HEK293 (cell line): ENCODE measurements around the gene SLC16A13.

Experiments used
- CTCF ChIA-PET: fragments of 350-600 bp; formaldehyde crosslinking; extraction: SDS; loops from one replicate; lab custom pipeline; 2021; ENCODE audit warnings: antibody characterized with exemption; lab: Yijun Ruan, JAX
- POLR2A ChIA-PET: fragments of 300-600 bp; formaldehyde crosslinking; extraction: SDS; loops from one replicate; lab custom pipeline; 2020; ENCODE audit warnings: antibody characterized with exemption, inconsistent platforms; lab: Yijun Ruan, JAX
- H3K27ac ChIP-seq: fragments of 200-500 bp; sonication (Bioruptor generic); 2 replicates; pipeline ENCODE4 v1.5.1; 2014; ENCODE audit warnings: low read depth, low read length, control low read depth, inconsistent platforms; ENCODE audit errors: extremely low read depth
- H3K36me3 ChIP-seq, 2 experiments: fragments of 200-500 bp in 1 of 2; sonication (Bioruptor generic) in 1 of 2; 1 replicate in 1 of 2; 2 replicates in 1 of 2; pipeline ENCODE4 v1.5.1; 2014 to 2017; ENCODE audit warnings: inconsistent platforms in 2 of 2, low read length in 2 of 2; ENCODE audit not compliant: control insufficient read depth in 2 of 2, insufficient read depth in 1 of 2
- H3K4me1 ChIP-seq: fragments of 200-500 bp; sonication (Bioruptor generic); 2 replicates; pipeline ENCODE4 v1.5.1; 2014; ENCODE audit warnings: mild to moderate bottlenecking, low read length, inconsistent platforms; ENCODE audit not compliant: control insufficient read depth, insufficient read depth
- H3K4me3 ChIP-seq: 2 replicates; pipeline ENCODE4 v1.5.1; 2011; ENCODE audit warnings: low read depth, mild to moderate bottlenecking, control low read depth, low read length, moderate library complexity
- H3K9me3 ChIP-seq: fragments of 200-500 bp; sonication (Bioruptor generic); 2 replicates; pipeline ENCODE4 v1.5.1; 2014; ENCODE audit warnings: low read depth, low read length, inconsistent platforms; ENCODE audit not compliant: control insufficient read depth, insufficient read depth
- HOXD13 ChIP-seq: sonication (generic); formaldehyde crosslinking; IDR thresholded peaks from 2 replicates; pipeline ENCODE4 v1.8.0; 2022; ENCODE audit warnings: missing genetic modification reagents, borderline replicate concordance
- KLF10 ChIP-seq: fragments of 450-650 bp; IDR thresholded peaks from 2 replicates; pipeline ENCODE4 v1.5.1; 2018; ENCODE audit warnings: missing biosample characterization, mild to moderate bottlenecking, missing genetic modification characterization
- MZF1 ChIP-seq: fragments of 450-650 bp; formaldehyde crosslinking; IDR thresholded peaks from 2 replicates; pipeline ENCODE4 v1.5.1; 2017; ENCODE audit warnings: missing biosample characterization, missing genetic modification characterization, borderline replicate concordance
- PRDM2 ChIP-seq: fragments of 450-650 bp; formaldehyde crosslinking; IDR thresholded peaks from 2 replicates; pipeline ENCODE4 v1.5.1; 2016; ENCODE audit warnings: missing biosample characterization, missing genetic modification characterization, borderline replicate concordance
- ZBTB10 ChIP-seq: fragments of 450-650 bp; formaldehyde crosslinking; IDR thresholded peaks from 2 replicates; pipeline ENCODE4 v1.5.1; 2016; ENCODE audit warnings: missing biosample characterization, missing genetic modification characterization
- ZBTB48 ChIP-seq: fragments of 450-650 bp; formaldehyde crosslinking; IDR thresholded peaks from 2 replicates; pipeline ENCODE4 v1.5.1; 2016; ENCODE audit warnings: missing biosample characterization, missing genetic modification characterization
- ZNF10 ChIP-seq: fragments of 450-650 bp; formaldehyde crosslinking; IDR thresholded peaks from 2 replicates; pipeline ENCODE4 v1.5.1; 2017; ENCODE audit warnings: missing biosample characterization, missing genetic modification characterization
- ZNF121 ChIP-seq: fragments of 450-650 bp; formaldehyde crosslinking; IDR thresholded peaks from 2 replicates; pipeline ENCODE4 v1.5.1; 2016; ENCODE audit warnings: missing biosample characterization, missing genetic modification characterization
- ZNF133 ChIP-seq: fragments of 450-650 bp; formaldehyde crosslinking; IDR thresholded peaks from 2 replicates; pipeline ENCODE4 v1.5.1; 2016; ENCODE audit warnings: missing biosample characterization, missing genetic modification characterization
- ZNF214 ChIP-seq: fragments of 450-650 bp; formaldehyde crosslinking; IDR thresholded peaks from 2 replicates; pipeline ENCODE4 v1.5.1; 2017; ENCODE audit warnings: missing biosample characterization, mild to moderate bottlenecking, missing genetic modification characterization, borderline replicate concordance
- ZNF248 ChIP-seq: fragments of 450-650 bp; formaldehyde crosslinking; IDR thresholded peaks from 2 replicates; pipeline ENCODE4 v1.5.1; 2017; ENCODE audit warnings: missing biosample characterization, missing genetic modification characterization
- ZNF513 ChIP-seq: fragments of 450-650 bp; IDR thresholded peaks from 2 replicates; pipeline ENCODE4 v1.5.1; 2018; ENCODE audit warnings: missing biosample characterization, missing genetic modification characterization
- ZNF548 ChIP-seq: fragments of 450-650 bp; formaldehyde crosslinking; IDR thresholded peaks from 2 replicates; pipeline ENCODE4 v1.5.1; 2016; ENCODE audit warnings: missing biosample characterization, missing genetic modification characterization
- ZNF555 ChIP-seq: fragments of 450-650 bp; formaldehyde crosslinking; conservative IDR thresholded peaks from 2 replicates; pipeline ENCODE4 v1.5.1; 2017; ENCODE audit warnings: missing biosample characterization, mild to moderate bottlenecking, missing genetic modification characterization, inconsistent platforms
- ZNF558 ChIP-seq: fragments of 450-650 bp; formaldehyde crosslinking; IDR thresholded peaks from 2 replicates; pipeline ENCODE4 v1.5.1; 2016; ENCODE audit warnings: missing biosample characterization, missing genetic modification characterization
- ZNF626 ChIP-seq: fragments of 450-650 bp; sonication (Bioruptor Pico); formaldehyde crosslinking; IDR thresholded peaks from 2 replicates; pipeline ENCODE4 v1.5.1; 2018; ENCODE audit warnings: missing biosample characterization, missing genetic modification characterization, inconsistent platforms
- ZNF629 ChIP-seq: fragments of 450-650 bp; formaldehyde crosslinking; IDR thresholded peaks from 2 replicates; pipeline ENCODE4 v1.5.1; 2017; ENCODE audit warnings: missing biosample characterization, missing genetic modification characterization
- ZNF76 ChIP-seq: fragments of 450-650 bp; formaldehyde crosslinking; IDR thresholded peaks from 2 replicates; pipeline ENCODE4; 2016; ENCODE audit warnings: low read depth, missing biosample characterization, missing genetic modification characterization, borderline replicate concordance
- ZNF791 ChIP-seq: fragments of 450-650 bp; formaldehyde crosslinking; IDR thresholded peaks from 2 replicates; pipeline ENCODE4 v1.5.1; 2016; ENCODE audit warnings: missing biosample characterization, missing genetic modification characterization
- ZSCAN16 ChIP-seq: fragments of 450-650 bp; formaldehyde crosslinking; IDR thresholded peaks from 2 replicates; pipeline ENCODE4 v1.5.1; 2016; ENCODE audit warnings: missing biosample characterization, missing genetic modification characterization
- ZSCAN30 ChIP-seq: fragments of 450-650 bp; IDR thresholded peaks from 2 replicates; pipeline ENCODE4 v1.5.1; 2018; ENCODE audit warnings: missing biosample characterization, mild to moderate bottlenecking, missing genetic modification characterization, moderate library complexity
- ZSCAN5A ChIP-seq: fragments of 450-650 bp; formaldehyde crosslinking; IDR thresholded peaks from 2 replicates; pipeline ENCODE4 v1.5.1; 2016; ENCODE audit warnings: missing biosample characterization, missing genetic modification characterization

SLC16A13 gene

GRCh38 chr17:7078711-7079110, 42.9 kb downstream of the SLC16A13 start (continued):
- no peak for TF ChIP-seq PRDM2
- TF ChIP-seq ZBTB10 (tag by site-specific recombination) = no peak
- no peak for TF ChIP-seq ZNF248
- no peak for TF ChIP-seq KLF10
- no peak for TF ChIP-seq ZNF214 (tag by site-specific recombination)
- no peak for TF ChIP-seq MZF1 (tag by site-specific recombination)
- TF ChIP-seq ZSCAN5A (tag by site-specific recombination) = no peak
- TF ChIP-seq ZNF791 = no peak
- no peak for TF ChIP-seq ZSCAN16
- no peak for TF ChIP-seq ZNF513
- no peak for TF ChIP-seq ZNF76 (tag by site-specific recombination)
- TF ChIP-seq ZNF629 (tag by site-specific recombination) = no peak
- TF ChIP-seq ZNF626 (tag by site-specific recombination) = no peak
- no peak for TF ChIP-seq ZNF121 (tag by site-specific recombination)

- no peak within 1 kb of the TSS for H3K4me3 ChIP-seq
- H3K27ac ChIP-seq = no peak within 1 kb of the TSS
- POLR2A ChIA-PET = no interaction called here
- TF ChIP-seq ZNF10 (tag by site-specific recombination) (no peak), ZNF548 (tag by site-specific recombination) (no peak), ZSCAN30 (no peak), ZNF133 (no peak), HOXD13 (CRISPR knock-in tag) (no peak), ZBTB48 (no peak), ZNF558 (tag by site-specific recombination) (no peak), ZNF555 (no peak)
- no peaks in the 10 kb centered on the region for H3K36me3 ChIP-seq
- no peaks in the 10 kb centered on the region for H3K9me3 ChIP-seq
- CTCF ChIA-PET = interaction anchor here (0.5 to 1.9 kb wide), 4 partner anchors 27 to 343 kb away, joined by 3 to 7 read pairs (median 4); no protein-coding TSS in a partner anchor
- no peaks in the 10 kb centered on the region for H3K4me1 ChIP-seq
Observed at GRCh38 chr17:7079581-7080455, 44.0 kb downstream of the SLC16A13 start, which contains the start of gene CLEC10A. TSS of gene CLEC10A (minus strand) at chr17:7080251. CDS start at chr17:7078812, 1,439 bp downstream.
